SKM-1 treated with dmso at 0.1 percent for 144 hours (cell line): ENCODE measurements around the gene SMURF2.
"Not testable (repeated sequence)": the region's sequence is repeated elsewhere in the genome, so short reads cannot be mapped to it uniquely, and the experiment has no call there.

Experiments used
- DNase-seq: peaks from one replicate; lab custom pipeline; 2025; ENCODE audit not compliant: unreplicated experiment; lab: John Stamatoyannopoulos, UW

The SMURF2 gene

DNA sequence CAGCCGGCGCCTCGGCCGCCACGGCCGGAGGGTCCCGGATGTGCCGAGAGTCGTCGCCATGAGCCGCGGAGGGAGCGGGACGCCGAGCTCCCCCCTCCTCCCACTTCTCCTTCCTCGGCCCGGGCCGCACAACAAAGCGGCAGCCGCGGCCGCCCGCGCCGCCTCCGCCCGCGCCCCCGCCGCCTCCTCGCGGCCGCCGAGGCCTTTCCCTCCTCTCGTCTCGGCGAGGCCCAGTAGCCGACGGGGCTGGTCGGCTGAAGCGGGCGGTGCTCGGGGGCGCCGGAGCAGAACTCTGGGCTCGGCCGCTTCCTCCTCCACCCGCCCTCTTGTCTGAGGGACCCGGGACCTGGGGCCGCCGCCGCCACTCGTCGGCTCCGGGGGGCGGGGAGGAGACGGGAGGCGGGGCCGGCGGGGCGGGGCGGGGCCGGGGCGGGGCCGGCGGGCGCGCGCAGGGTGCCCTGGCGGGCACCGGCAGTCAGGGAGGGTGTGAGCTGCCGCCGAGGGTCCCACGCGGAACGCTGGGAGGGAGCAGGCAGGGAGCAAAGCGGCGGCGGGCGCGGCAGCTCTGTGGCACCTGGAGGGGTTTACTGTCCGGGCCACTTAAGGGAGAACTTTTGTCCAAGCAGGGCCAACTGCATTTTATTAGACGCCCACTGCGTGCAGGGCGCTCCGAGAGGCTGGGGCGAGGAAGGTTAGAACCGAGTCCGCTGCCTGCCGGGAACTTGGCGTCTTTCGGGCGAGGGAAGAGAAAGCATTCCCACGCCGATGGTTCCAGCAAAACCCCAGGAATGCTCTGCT is at the start of gene SMURF2:
Gene SMURF2 (minus strand): TSS at position 332 of the 798 bp plus-strand sequence. CDS start 427 bp downstream, outside the sequence.
- DNase-seq = peak; percentile 61

DNA sequence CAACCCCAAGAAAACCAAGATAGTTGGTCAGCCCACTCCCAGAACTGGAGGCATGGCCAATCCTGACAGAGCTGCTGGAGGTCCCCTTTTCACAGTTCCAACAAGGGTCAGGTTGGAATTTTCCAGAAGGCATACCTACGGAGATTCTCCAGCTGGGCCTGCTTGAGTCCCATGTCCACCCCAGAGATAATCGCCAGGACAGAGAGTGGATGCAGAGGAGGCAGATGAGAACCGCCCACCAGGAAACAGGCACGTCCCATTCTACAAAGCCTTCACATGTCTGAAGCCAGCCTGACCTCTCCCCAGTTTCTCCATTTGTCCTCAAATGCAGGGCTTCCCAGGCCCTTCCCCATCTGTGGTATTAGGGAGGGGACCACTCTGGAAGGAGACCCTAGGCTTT is 47.4 kb upstream of the SMURF2 start:
- no peak for DNase-seq

DNA sequence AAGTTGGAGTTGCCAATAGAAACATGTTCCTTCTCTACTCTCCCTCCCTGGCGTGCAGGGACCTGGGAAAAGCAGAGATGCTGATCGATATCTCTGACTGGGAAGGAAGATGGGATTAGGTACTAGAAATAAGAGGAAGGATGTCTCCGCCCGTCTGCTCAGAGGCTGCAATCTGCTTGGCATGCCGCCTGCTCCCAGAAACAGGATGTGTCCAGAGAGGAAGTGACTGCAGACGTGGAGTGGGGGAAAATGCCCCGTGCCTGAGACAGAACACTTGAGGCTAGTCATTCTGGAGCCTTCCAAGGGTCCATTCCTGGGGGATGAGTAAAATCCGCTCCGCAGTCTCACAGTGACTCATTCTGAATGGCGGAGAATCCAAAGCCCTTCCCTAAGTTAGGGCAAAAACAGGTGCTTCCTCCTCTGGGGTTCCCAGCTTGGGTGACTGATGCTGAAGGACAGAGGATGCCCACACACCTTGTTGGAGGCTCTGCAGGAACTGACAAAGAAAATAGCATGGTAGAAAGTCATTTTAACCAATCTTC is 45.0 kb upstream of the SMURF2 start:
- DNase-seq = peak; percentile 77

DNA sequence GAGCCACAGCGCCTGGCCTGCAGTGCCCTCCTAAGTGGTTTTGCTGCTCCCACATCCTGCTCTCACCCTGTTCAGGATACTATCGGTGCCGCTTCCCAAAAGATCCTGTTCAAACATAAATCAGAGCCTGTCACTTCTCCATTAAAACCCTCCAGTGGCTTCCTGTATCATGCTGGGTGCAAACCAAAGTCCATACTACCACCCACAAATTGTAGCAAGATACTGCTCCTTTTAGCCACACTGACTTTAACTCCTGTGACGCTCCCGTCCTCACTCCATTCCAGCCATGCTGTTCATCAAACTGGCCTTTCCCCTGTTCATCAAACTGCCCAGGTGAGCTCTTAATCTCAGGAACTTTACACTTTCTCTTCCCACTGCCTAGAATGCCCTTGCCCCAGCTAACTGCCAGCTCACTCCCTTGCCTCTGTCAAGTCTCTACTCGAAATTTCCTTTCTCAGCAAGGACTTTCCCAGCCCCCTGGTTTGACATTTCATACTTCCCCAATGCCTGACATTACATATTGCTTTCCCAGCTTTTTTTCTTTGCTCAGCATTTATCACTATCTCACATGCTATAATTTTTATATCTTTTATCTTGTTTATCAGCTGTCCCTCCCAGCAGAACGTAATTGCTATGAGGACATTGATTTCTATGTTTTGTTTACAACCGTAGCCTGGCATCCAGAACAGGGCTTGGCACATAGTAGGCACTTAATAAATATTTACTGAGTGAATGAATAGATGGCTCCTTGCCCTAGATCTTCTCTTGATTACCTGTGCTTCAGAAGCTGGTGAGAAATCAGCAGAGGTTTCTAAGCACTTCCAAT is 44.3 kb upstream of the SMURF2 start:
- DNase-seq = no peak

DNA sequence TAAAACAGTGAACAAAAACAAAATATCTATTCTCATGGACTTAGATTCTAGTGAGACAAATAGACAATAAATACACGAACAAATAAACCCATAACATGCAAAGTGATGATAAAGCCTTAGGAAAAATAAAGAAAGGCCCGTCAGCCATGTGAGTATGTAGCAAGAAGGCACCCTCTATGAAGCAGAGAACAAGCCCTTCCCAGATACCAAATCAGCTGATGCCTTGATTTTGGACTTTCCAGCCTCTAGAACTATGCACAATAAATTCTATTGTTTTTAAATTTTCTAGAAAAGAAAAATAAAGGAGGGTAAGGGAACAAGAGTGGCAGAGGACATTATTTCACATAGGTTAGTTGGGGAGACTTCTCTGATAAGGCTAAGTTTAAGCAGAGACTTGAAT is 40.7 kb upstream of the SMURF2 start:
- DNase-seq = no peak

DNA sequence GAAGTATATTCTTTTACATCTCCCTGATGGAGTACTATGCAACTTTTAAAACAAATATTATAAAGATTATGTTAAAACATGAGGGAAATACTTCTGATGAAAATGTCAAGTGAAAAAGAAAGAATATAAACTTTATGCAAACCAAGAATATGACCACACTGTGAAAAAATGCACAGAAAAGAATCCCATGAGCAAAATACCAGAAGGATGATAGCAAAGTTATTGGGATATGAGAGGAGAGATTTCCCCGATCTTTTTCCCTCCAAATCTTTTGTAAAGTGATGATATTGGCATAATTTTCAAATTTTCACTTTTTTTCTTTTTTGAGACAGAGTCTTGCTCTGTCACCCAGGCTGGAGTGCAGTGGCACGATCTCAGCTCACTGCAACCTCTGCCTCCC is 36.6 kb upstream of the SMURF2 start:
- no peak for DNase-seq

DNA sequence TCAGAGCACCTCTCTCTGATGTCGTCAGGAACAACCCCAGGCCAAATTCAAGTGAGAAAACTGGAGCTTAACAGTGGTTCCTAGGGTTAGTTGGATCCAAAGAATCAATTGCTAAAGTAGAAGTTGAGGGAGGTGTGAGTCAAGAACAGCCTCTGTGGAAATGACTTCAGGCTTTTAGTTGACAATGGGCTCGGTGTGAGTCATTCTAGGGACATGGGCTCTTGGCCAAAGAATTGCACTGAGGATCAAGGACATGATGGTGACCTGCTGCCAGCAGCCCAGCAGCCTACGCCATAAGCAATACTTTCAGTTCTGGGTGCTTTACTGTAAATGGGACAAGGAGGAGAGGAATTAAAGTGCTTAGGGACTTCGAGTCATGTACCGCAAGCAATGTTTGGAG is 32.1 kb upstream of the SMURF2 start:
- no peak for DNase-seq

DNA sequence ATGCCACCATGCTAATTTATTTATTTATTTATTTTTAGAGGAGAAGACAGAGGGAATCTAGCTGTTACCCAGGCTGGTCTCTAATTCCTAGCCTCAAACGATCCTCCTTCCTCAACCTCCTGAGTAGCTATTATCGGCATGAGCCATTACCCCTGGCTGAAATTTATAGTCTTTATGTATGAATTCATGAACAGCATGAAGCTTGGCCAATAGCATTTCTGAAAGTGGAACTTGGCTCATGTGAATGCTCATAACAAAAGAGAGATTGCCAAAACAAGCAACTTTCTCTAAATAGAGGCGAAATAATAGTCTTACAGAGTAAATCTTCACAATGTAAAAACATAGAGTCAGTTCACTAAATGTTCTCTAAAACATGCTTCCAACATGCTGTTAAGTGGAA is 30.1 kb upstream of the SMURF2 start:
- DNase-seq = no peak

DNA sequence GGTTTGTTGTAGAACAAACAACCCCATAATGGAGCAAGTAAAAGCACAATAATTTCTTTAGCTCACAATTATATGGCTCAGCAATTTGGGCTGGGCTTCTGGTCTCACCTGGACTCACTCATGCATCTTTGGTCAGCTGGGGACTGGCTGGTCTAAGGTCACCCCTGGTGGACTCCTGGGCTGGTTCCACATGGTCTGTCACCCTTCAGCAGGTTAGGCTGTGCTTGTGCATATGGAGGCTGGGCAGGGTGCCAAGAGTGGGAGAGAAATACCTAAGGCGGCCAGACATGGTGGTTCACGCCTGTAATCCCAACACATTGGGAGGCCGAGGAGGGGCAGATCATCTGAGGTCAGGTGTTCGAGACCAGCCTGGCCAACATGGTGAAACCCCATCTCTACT is 27.0 kb upstream of the SMURF2 start:
- DNase-seq = no peak

DNA sequence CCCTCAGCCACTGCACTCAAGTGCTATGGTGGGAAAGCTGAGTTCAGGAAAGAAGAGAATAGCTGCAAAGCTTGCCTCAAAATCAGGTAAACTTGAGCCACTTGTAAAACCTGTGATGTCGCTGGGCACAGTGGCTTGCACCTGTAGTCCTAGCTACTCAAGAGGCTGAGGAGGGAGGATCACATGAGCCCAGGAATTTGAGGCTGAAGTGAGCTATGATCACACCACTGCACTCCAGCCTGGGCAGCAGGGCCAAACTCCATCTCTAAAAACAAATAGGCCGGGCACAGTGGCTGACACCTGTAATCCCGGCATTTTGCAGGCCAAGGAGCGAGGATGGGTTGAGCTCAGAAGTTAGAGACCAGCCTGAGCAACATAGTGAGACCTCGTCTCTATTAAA is 26.4 kb upstream of the SMURF2 start:
- DNase-seq = no peak

DNA sequence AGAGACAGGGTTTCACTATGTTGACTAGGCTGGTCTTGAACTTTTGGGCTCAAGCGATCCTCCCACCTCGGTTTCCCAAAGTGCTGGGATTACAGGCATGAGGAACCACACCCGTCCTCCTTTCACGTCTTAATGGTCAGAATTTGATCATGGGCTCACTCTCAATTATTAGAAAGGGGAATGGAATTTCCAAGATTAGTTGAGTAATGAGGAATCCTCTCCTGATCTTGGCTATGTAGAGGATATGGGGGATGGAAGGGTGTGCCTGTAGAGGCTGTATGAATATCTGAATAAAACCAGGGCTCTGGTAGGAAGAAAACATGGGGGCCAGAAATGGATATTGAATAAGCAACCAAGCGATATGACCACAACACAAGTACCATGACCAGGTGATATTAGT is 25.9 kb upstream of the SMURF2 start:
- DNase-seq = no peak

DNA sequence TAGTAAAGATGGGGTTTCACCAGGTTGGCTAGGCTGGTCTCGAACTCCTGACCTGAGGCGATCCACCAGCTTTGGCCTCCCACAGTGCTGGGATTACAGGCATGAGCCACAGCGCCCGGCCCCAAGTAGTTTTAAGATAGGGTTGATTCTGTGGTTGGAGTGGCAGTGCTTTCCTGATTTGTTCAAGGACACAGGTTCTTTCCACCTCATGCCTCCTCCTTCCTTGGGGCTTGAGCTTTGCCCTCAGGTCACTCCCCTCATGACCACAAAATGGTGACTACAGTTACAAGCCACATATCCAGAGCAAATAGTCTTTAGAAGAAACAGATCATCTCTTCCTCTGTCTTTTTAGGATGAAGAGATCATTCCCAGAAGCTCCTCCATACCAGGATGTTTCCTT is 25.3 kb upstream of the SMURF2 start:
- DNase-seq = no peak

DNA sequence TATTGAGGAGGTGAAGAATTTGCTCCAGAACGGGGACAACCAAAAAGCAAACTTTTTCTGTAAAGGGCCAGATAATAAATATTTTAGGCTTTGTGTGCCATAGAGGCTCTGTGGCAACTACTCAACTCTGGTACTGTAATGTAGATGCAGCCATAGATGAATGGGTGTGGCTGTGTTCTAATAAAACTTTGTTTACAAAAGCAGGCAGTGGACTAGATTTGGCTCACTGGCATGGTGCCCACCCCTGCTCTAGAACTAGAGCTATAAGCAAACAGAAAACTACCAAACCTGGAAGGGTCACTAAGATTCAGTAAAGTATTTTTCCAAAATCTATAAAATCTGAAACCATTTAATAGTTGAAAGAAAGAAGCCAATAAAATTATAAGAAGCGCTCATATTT is 24.6 kb upstream of the SMURF2 start:
- DNase-seq = no peak

DNA sequence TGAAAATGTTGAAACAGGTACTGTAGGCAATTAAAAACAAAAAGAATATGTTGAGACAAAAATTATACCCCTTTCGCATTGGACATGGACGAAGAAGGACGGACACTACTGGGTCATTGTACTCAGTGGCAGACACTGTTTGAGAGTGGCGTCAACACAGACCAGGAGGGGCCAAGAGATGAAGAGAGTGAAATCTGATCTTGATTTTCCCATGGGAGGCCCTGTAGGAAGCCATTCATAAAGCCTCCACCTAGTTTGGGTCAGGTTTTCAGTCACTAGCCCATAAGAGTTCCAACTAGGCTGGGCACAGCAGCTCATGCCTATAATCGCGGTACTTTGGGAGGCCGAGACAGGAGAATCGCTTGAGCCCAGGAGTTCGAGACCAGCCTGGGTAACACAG is 23.6 kb upstream of the SMURF2 start:
- DNase-seq = no peak

DNA sequence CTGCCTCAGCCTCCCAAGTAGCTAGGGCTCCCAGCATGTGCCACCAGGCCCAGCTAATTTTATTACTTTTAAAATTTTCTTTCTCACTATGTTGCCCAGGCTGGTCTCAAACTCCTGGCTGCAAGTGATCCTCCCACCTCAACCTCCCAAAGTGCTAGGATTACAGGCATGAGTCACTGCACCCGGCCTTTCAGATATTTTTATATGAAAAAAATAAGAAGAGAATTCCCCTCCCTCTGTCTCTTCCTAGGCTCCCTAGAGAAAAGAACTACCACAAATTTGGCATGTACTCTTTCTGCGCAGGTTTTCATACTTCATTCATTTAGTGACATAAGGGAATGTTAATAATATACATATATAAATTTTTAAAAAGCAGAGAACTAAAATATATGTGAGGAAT is 21.7 kb upstream of the SMURF2 start:
- DNase-seq = no peak

DNA sequence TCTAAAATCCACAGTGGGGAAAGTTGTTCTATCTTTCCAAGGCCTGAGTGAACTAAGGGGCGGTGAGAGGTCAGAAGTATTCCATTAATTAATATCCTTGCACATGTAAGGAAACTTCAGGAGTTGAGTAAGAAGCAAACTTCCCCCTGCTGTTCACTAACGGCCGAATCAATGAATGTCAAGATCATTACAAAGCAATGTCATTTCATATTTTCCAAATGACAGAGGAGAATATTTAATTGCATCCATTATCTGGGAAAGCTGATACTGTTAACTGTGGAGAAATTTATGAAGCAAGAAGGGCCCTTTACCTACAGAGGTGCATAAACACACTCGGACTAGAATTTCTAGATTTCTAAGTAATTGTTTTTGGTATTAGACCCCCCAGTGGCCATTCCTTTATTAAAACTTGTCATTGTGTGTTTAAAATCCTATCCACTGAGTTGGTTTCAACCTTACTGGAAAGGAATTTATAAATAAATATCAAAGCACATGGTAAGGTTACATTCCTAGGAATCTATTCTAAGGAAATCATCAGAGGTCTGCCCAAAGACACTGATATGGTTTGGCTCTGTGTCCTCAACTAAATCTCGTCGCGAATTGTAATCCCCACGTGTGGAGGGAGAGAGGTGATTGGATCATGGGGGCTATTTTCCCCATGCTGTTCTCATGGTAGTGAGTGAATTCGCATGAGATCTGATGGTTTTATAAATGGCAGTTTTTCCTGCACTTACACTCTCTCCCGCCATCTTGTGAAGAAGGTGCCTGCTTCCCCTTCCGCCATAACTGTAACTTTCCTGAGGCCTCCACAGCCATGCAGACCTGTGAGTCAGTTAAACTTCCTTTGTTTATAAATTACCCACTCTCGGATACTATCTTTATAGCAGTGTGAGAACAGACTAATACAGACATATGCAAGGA is 20.4 kb upstream of the SMURF2 start:
- no peak for DNase-seq

DNA sequence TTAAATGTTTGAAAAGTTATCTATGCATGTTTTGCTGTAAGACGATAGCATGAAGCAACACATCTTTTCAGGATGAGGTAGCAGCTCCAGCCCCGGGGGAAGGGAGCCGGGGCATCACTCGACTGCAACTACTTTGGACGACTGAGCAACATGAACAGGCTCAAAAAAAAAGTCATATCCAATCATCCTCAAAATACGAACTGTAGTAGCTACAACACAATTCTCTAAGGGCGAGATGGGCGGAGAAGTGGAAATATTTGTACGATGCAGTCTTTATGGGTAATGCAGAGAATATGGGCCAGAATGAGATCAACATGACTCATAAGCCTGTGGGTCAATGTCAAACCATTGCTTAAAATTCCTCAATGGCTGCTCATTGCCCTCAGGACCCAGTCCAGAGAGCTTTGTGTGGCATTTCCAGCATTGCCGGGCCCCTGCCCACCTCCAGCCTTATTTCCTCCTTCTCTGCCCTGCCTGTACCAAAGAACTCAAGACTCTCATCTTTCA is 17.7 kb upstream of the SMURF2 start:
- DNase-seq = no peak

DNA sequence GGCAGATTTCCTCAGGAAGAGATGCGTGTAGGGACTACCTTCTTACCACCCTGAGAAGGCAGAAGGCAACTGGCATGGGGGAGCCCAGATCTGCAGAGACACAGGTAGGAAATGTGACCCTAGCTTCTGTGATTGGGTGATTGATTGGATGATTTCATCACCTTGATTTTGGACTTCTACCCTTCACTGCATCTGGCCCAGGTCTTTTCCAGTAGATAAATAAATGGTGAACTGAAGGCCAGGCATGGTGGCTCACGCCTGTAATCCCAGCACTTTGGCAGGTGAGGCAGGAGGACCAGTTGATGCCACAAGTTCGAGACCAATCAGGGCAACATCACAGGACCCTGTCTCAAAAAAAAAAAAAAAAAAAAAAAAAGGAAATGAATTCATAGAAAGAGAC is 14.7 kb upstream of the SMURF2 start:
- DNase-seq = no peak

DNA sequence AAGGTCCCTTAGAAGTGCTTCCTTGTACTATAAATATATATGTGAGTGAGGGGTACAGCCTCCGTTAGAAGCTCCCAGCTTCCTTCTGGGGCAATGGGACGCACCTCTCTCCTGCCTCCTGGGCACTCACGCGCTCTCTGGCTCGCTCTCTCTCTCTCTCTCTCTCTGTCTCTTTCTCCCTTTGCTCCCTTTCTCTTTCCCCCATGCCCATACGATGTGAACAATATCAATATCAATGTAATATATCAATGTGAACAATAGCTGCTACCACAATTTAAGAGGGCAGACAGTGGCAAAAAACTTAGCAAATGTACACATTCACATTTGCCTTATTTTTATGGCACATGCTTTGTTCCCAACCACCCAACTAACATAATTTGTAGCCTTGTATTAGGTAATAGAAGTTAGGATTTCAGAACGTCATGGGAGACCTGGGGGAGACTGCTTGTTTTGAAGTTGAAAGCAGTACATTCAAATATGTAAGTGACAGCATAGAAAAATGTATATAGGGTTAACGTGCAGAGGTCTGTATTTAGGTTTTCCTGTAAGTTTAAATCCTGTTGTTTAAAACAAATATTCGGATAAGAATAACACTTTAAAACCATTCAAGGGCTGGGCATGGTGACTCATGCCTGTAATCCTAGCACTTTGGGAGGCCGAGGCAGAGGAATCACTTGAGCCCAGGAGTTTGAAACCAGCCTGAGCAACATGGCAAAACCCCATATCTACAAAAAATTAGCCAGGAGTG is 8.9 kb upstream of the SMURF2 start:
- DNase-seq = not testable (repeated sequence)
